Umbilical cord (tissue), 2 donors: ENCODE data around the gene SOX4. TPM values are rescaled to one million over a fixed set of nuclear protein-coding genes. Genes with fewer than 3 reads are reported as not detected.
"Not testable (repeated sequence)": the region's sequence is repeated elsewhere in the genome, so short reads cannot be mapped to it uniquely, and the experiment has no call there.

Experiments
- DNase-seq: peaks from one replicate; pipeline ENCODE4 v3.0.0-alpha.2; 2015; ENCODE audit warnings: low spot score
- total RNA-seq: library from RNA; depleted of rRNA; stranded (reverse); fragments of >200 nt; gene quantifications from one replicate; pipeline ENCODE4 v1.2.3, GENCODE V29; 2014; ENCODE audit warnings: low replicate concordance; ENCODE audit not compliant: insufficient read depth

Gene SOX4
- total RNA-seq, result 48.2 TPM

- peak; percentile 99 for DNase-seq
Observed at GRCh38 chr6:21593412-21593926, at the start of gene SOX4. Gene SOX4, plus strand, starts transcription at chr6:21593751. Its CDS starts 784 bp downstream, at chr6:21594535.

- not testable (repeated sequence) for DNase-seq
Observed at GRCh38 chr6:21552286-21552685, 41.3 kb upstream of the SOX4 start.

GRCh38 chr6:21554286-21554685 lies 39.3 kb upstream of the SOX4 start:
- DNase-seq, result no peak

GRCh38 chr6:21555197-21555596 lies 38.4 kb upstream of the SOX4 start:
- no peak for DNase-seq

- no peak for DNase-seq
Observed at GRCh38 chr6:21556511-21556910, 37.0 kb upstream of the SOX4 start.

- no peak for DNase-seq
Observed at GRCh38 chr6:21556968-21557721, 36.4 kb upstream of the SOX4 start.

- no peak for DNase-seq
Observed at GRCh38 chr6:21559238-21559637, 34.3 kb upstream of the SOX4 start.

GRCh38 chr6:21560249-21560648 lies 33.3 kb upstream of the SOX4 start:
- DNase-seq, result no peak

- DNase-seq, result no peak
Observed at GRCh38 chr6:21565431-21565830, 28.1 kb upstream of the SOX4 start.

- DNase-seq, result no peak
Observed at GRCh38 chr6:21578523-21578922, 15.0 kb upstream of the SOX4 start.

GRCh38 chr6:21582651-21583050 lies 10.9 kb upstream of the SOX4 start:
- no peak for DNase-seq

- no peak for DNase-seq
Observed at GRCh38 chr6:21586300-21586699, 7.3 kb upstream of the SOX4 start.

GRCh38 chr6:21586740-21587178 lies 6.8 kb upstream of the SOX4 start:
- DNase-seq, result no peak

GRCh38 chr6:21587179-21587960 lies 6.2 kb upstream of the SOX4 start:
- DNase-seq, result peak; percentile 71

- DNase-seq, result peak; percentile 78
Observed at GRCh38 chr6:21587961-21588480, 5.5 kb upstream of the SOX4 start.

GRCh38 chr6:21588481-21589351 lies 4.8 kb upstream of the SOX4 start:
- peak; percentile 88 for DNase-seq

GRCh38 chr6:21589352-21590345 lies 3.9 kb upstream of the SOX4 start:
- DNase-seq, result peak; percentile 90

GRCh38 chr6:21590346-21590745 lies 3.2 kb upstream of the SOX4 start:
- DNase-seq, result no peak

- DNase-seq, result no peak
Observed at GRCh38 chr6:21591446-21591845, 2.1 kb upstream of the SOX4 start.

GRCh38 chr6:21592953-21593352 lies 598 bp upstream of the SOX4 start:
- no peak for DNase-seq
